Hippocampal formation (tissue), 2 donors: ENCODE measurements around the gene SESTD1.

ENCODE experiments used
- DNase-seq, 2 donors: peaks; one replicate each; lab custom pipeline; 2025; lab: John Stamatoyannopoulos, UW

Gene SESTD1, protein sequence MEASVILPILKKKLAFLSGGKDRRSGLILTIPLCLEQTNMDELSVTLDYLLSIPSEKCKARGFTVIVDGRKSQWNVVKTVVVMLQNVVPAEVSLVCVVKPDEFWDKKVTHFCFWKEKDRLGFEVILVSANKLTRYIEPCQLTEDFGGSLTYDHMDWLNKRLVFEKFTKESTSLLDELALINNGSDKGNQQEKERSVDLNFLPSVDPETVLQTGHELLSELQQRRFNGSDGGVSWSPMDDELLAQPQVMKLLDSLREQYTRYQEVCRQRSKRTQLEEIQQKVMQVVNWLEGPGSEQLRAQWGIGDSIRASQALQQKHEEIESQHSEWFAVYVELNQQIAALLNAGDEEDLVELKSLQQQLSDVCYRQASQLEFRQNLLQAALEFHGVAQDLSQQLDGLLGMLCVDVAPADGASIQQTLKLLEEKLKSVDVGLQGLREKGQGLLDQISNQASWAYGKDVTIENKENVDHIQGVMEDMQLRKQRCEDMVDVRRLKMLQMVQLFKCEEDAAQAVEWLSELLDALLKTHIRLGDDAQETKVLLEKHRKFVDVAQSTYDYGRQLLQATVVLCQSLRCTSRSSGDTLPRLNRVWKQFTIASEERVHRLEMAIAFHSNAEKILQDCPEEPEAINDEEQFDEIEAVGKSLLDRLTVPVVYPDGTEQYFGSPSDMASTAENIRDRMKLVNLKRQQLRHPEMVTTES

DNA sequence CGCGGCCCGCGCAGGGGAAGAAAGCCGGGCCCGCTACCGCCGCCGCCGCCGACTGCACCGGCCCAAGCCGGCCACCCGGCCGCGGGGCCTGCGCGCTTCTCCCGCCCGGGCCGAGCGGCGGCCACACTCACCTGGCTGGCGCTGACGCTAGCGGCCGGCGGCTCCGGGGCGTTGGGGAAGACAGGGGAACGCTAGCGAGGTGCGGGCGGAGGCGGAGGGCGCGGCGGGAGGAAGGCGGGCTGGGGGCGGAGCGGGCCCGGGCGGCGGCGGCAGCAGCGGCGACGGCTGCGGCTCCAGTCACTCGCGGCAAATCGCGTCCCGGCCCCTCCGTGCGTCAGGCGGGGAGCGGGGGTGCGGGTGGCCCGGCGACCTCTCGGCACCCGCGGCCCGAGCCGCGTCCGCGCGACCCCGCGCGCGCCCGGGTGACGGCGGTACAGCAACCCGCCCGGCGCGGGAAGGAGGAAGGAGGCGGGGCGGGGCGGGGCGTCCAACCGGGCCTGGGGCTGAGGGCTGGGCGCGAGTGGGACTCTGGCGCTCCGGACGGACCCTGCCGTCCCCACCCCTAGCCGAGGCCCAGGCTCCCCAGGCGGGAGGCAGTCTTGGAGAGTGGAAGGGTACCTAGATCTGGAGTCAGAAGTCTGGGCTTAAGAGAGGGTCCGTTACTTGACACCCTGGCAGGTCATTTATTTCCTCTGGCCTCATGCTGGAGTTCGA, at the start of gene SESTD1:
Gene SESTD1, minus strand, starts transcription at position 465 of the 714 bp plus-strand sequence. CDS start 72,991 bp downstream, outside the sequence.
- DNase-seq, result peak; percentile 24 to 58

DNA sequence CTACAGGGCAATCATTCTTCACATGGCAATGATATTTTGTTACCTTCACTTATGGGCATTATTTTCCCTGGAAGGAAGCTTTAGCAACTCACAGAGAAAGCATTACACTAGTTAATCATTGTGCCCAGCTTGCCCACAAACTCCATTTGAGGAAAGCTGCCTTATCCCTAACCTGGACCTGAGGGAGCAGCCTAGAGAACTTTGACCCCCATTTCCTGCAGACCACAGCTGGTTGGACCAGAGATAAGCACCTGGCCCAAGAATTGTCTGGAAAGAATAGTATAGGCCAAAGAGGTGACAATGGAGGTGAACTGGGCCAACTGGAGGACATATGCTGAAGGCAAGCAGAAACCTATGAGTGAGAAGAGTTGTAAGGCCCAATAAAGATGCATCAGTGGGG, 48.4 kb upstream of the SESTD1 start:
- no peak for DNase-seq

DNA sequence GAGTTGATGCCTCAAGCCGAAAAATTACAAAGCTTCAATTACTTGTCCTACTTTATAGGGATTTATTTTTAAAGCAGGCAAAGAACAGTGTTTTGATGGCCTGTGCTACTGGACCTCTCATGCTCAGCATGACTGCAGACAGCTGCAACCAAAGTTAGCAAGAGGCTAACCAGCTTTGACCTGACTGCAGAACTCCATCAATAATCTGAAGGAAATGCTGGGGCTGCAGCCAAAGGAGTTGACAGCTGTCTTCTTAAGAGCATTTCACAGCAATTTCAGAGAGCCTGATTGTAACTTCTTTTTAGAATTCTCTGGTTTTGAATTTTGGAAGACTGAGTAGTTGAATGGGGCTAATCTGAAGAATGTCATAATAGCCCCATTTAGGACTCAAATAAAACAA, 46.5 kb upstream of the SESTD1 start:
- no peak for DNase-seq

DNA sequence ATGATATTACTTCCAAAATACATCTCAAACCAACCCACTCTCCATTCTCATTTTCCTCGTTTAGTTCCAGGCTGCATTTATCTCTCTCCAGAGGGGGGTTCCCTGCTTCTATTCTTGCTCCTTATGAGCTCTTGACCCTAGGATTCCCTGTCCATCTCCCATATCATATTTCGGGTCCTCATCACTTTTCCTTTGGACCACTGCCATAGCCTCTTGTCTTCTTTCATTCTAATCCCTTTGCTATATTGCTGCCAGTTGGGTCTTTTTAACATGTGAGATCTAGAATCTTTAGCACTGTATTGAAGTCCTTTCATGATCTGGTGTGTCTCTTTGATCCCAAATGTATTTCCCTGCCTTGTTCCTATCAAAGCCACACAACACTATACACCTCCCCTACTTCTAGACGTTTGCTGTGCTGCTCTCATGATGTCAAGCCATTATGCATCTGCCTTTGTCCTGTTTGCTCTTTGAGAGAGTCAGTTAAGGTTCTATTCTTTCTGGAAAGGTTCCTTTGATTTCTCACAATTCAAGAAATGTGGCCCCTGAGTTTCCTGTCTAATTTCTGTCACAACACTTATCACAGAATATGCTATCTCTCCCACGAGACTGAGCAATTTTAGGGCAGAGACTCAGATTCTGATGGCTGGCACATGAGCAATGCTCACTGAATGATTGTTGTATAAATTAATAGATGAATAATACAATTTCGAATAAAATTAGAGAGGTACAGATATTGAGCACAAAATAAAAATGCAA, 43.2 kb upstream of the SESTD1 start:
- no peak for DNase-seq

DNA sequence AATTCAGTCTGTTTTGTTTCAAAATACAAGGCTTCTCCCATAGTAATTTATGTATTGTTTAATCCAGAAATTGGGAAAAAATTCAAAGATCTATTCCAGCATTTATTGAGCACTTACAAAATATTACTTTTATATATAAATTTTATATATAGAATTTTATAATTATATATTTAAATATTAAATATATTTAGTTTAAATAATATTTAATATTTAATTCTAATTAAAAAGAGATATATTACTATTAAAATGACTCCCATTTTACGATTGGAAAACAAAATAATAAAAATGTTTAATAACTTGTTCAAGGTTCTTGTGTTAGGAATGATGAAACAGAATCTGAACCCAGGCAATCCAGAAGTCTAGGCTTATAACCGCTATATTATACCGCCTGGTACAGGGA, 40.5 kb upstream of the SESTD1 start:
- no peak for DNase-seq

DNA sequence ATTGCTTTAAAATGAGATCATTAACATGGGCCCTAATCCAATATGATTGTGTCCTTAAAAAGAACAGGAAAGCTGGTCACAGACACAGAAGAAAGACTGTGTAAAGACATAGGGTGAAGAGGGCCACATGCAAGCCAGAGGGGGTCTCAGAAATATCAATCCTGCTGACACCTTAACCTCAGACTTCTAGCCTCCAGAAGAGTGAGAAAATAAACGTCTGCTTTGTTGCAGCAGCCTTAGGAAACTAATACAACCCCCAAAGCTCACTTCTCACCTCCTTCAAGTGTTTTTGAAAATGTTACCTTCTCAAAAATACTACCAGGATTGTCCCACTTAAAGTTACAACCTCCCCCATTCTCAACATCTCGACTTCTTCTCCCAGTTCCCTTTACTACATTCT, 39.8 kb upstream of the SESTD1 start:
- DNase-seq, result no peak

DNA sequence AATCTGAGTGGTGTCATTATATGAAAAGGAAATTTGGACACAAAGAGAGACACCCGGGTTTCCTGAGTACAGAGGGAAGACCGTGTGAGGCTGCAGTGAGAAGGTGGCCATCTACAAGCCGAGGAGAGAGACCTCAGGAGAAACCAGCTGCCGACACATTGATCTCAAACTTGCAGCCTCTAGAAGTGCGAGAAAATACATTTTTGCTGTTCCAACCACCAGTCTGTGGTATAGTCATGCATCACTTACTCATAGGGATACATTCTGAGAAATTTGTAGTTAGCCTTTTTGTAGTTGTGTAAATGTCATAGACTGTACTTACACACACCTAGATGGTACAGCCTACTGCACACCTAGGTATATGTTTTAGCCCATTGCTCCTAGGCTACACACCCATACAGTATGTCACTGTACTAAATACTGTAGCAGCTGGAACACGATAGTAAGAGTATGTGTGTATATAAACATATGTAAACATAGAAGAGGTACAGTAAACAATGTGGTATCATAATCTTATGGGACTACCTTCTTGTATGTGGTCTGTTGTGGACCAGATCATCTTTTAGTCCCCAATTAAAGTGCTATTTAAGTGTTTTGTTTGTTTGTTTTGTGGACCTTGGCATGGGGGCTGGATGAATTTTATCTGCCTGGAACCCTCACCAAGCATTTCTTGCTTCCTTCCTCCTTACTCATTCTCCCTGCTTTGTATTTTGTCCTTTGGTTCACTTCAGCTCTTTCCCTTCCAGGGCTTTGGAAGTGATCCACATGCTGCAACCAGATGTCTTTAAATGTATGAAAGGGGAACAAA, 38.3 kb upstream of the SESTD1 start:
- no peak for DNase-seq

DNA sequence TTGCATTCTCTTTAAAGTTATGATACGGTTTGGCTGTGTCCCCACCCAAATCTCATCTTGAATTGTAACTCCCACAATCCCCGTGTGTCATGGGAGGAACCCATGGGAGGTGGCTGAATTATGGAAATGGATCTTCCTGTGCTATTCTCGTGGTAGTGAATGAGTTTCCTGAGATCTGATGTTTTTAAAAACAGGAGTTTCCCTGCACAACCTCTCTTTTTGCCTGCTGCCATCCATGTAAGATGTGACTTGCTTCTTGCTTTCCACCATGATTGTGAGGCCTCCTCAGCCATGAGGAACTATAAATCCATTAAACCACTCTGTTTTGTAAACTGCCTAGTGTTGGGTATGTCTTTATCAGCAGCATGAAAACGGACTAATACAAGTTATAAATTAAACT, 37.5 kb upstream of the SESTD1 start:
- DNase-seq, result no peak

DNA sequence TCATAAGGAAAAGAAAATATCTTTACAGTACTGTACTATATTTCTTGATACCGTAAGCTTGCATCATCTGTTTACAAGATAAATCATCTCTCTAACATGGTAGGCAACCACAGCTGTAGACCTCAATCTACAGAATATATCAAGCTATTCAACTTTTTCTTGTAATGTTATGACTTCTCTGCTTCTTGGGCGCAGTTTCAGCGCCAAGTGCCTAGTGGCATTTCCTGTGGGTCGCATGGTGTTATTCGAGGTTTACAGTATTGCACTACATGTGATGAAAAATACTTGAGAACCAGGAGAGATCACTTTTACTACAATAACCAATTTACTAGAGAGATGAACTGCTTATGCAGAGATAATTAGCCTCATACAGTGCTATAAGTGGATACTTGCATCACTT, 34.0 kb upstream of the SESTD1 start:
- DNase-seq, result no peak

DNA sequence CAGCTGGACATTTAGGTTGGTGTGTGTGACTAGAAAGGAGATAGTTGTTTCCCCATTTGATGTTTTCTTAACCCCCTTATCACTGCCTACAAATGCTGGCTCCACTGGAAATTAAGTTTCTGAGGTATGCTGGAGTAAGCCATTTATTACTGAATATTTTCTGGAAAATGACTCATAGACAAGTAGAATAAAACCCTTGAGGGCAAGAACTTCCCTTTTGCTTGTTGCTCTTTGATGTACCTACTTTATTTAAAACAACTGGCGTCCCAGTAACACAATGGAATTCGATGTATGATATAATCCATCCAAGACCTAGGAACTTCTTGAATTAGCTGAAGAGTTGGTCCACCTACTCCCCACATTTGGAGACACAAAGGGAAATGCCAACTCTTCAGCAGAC, 33.3 kb upstream of the SESTD1 start:
- DNase-seq, result no peak

DNA sequence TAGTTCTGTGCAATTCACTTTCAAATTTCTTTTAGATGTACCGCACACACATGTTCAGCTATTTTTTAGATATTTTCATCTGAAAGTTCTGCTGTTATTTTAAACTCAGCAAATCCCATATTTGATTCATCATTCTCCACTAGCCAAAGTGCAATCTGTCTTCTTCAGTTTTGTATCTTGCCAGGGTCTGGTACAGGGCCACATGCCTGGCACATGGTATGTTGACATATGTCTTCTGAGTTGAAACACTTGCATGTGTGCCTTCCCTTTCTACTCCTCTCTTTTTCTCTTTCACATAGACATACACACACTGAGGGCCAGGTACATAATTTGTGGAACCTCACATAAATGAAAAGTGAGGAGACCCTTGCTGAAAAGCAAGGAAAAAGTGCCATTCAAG, 25.7 kb upstream of the SESTD1 start:
- DNase-seq, result no peak

DNA sequence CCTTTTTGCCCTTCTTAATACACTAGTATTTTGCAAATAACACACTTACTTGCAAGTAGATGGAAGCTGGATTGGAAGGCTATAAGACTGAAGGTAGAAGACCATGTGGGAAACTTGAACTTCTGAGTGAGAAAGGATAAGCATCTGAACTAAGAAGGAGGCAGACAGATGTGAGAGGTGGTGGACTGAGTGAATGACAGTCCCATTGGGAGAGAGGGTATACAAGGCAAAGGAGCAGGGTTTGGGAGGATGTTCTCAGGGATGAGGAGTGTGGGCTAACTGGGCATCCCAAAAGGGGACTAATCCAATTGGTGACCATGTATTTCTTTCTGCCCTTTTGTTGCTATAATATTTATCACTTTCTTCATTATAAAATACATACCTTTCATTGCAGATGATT, 20.4 kb upstream of the SESTD1 start:
- DNase-seq, result no peak

DNA sequence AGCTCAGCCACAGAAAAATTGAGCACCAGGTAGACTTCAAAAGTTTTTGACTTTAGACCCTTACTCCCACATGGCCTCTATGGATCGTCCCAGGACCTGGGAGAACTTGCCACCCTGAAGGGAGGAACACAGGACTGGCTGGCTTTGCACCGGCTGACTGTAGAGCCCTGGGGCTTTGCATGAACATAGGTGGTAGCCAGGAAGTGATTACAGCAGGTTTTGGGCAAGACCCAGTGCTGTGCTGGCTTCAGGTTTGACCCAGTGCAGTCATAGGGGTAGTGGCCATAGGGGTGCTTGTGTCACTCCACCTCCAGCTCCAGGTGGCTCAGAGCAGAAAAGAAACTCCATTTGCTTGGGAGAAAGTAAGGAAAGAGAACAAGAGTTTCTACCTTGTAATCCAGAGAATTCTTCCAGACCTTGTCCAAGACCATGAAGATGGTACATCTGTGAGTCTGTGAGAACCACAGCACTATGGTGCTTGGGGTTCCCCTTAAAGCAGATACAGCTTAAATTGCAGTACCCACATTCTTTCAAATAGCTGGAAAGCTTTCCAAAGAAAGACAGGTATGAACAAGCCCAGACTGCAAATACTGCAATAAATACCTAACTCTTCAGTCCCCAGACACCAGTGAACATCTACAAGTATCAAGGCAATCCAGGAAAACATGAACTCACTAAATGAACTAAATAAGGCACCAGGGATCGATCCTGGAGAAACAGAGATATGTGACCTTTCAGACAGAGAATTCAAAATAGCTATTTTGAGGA, 13.0 kb upstream of the SESTD1 start:
- DNase-seq, result no peak

DNA sequence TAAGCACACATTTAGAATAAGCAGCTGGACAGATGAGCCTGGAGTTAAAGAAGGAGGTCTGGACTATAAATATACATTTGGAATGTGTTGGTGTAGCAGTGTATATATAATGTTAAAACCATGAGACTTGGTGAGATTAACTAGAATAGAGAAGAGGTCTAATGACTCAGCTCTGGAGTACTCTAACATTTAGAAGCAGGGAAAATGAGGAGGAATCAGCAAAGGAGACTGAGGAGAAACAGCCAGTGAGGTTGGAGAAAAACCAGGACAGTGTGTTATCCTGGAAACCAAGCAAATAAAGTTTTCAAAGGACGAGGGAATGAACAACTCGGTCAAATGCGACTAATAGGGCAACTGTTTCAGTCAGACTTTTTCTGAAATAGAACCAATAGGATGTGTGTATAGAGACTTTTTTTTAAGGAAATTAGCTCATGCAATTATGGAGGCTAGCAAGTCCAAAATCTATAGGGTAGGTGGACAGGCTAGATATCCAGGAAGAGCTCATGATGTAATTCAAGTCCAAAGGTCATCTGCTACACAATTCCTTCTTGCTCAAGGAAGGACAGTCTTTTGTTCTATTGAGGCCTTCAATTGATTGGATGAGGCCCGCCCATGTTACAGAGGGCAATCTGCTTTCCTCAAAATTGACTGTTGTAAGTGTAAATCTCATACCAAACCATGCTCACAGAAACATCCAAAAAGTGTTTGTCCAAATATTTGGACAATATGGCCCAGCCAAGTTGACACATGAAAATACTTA, 10.8 kb upstream of the SESTD1 start:
- no peak for DNase-seq

DNA sequence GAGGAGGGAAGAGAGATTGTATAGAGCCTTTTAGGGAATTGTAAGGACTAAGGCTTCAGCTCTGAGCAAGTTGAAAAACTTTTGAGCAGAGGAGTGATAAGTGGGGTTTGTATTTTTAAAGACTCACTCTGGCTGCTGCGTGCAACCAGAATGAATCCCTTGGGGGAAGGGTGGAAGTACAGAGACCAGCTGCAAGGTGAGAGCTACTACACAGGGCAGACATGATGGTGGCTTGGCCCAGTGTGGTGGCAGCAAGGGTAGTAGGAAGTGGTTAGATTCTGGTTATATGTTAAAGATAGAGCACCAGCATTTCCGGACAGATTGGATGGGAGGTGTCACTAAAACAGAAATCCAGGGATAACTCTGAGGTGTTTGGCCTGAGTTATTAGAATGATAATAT, 10.1 kb upstream of the SESTD1 start:
- no peak for DNase-seq

DNA sequence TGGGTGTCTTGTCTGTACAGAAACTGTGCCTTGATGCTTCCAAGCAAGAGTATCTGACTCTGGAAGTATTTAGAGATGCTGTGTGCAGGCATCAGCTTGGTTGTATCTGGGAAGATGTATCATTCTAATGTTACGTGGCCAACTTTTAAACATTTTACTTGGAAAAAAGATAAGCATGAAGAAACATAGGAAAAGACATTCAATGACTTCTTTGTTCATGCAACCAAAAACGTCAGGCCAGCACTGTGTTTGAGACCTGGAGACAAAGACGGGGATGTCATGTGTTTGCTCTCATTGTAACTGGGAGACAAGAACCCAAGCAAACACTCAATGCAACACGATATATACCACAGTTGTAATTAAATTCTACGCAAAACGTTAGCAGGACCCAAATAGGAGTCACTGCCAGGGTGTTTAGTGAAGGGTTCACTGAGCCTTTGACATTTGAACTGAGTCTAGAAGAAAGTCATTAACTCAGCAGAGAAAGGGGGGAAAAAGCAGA, 8.9 kb upstream of the SESTD1 start:
- peak in 1 of 2 donors; percentile 46 for DNase-seq

DNA sequence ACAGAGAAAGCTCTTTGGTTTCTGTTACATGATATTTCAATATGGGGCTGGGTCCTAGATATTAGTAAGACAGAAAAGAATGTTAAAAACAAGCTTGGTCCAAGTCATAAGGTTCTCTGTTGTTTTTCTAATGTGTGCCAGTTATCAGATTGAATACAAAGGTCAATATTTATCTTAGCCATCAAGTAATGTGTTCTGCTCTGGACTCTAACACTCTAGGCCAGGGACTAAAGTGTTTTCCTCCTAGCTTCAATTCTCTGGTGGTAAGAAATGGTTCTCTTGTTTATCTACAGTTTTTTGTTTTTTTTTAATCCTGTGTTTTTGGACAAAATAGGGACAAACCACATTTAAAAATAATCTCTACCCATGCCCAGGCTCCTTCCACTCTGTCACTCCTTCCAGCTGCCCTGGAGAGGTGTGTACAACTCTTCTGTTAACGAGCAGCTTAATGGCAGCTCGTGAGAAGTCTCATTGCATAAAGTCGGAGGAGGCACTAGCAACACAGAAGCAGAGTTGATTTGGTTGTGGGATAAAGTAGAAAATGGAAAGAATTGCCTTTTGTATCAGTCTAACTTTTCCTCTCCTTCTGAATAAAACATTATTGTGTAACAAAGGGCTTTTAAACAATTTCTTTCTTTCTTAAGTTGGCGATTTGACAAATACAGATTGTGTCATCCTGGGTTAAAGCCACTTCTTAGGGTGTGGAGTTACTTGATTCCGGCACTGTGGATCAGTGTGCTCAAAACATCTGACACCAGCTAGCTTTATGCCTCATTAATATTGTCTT, 8.0 kb upstream of the SESTD1 start:
- peak; percentile 20 to 81 for DNase-seq

DNA sequence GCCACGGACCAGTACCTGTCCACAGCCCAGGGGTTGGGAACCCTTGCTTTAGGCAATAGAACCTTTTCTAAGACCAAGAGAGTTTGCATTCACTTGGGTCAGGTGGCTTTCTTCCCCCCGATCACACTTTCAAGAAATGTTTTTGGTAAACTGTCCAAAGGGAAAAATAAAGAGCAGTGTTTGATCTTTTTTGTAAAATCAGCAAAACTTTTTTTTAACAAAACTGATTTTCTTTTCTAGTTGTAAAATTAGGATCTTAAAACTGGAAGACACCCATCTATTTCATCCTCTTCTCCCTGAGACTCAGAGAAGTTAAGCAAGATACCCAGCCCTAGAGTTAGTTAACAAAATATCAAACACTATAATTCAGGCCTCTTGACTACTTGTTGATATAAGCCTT, 6.1 kb upstream of the SESTD1 start:
- no peak for DNase-seq
